Small intestine (tissue), 7 donors: ENCODE results near the gene IGDCC3. TPM values are rescaled to one million over a fixed set of nuclear protein-coding genes. Genes with fewer than 3 reads are reported as not detected.

Experiments used
- DNase-seq, 2 donors: peaks; one replicate each; pipeline versions ENCODE4 v3.0.0 to v3.0.0-alpha.2; 2013
- FAIRE-seq: peaks from 2 replicates; lab custom pipeline; 2012; peaks lifted over from hg19 to GRCh38; lab: Jason Lieb, UNC
- H3K27ac ChIP-seq, 3 donors: one replicate each; pipeline ENCODE4 v1.5.1; 2013; ENCODE audit warnings: low read length in 2 of 3, mild to moderate bottlenecking in 2 of 3, control low read depth in 1 of 3, inconsistent platforms in 1 of 3, low read depth in 1 of 3, moderate library complexity in 1 of 3
- H3K27me3 ChIP-seq, 3 donors: one replicate each; pipeline ENCODE4 v1.6.1; 2013; ENCODE audit warnings: low read length in 3 of 3, inconsistent platforms in 1 of 3; ENCODE audit not compliant: control insufficient read depth in 3 of 3, insufficient read depth in 3 of 3
- H3K36me3 ChIP-seq, 3 donors: one replicate each; pipeline ENCODE4 v1.6.1; 2013; ENCODE audit warnings: low read length in 3 of 3, inconsistent platforms in 1 of 3, low read depth in 1 of 3, mild to moderate bottlenecking in 1 of 3, moderate library complexity in 1 of 3; ENCODE audit not compliant: control insufficient read depth in 3 of 3, insufficient read depth in 2 of 3
- H3K4me1 ChIP-seq, 3 donors: one replicate each; pipeline ENCODE4 v1.6.1; 2013; ENCODE audit warnings: low read length in 2 of 3, inconsistent platforms in 1 of 3, low read depth in 1 of 3, mild to moderate bottlenecking in 1 of 3, moderate library complexity in 1 of 3; ENCODE audit not compliant: control insufficient read depth in 3 of 3, insufficient read depth in 2 of 3
- H3K4me3 ChIP-seq, 3 donors: one replicate each; pipeline ENCODE4 v1.5.1; 2013; ENCODE audit warnings: low read length in 3 of 3, control low read depth in 1 of 3, inconsistent platforms in 1 of 3, low read depth in 1 of 3, mild to moderate bottlenecking in 1 of 3, moderate library complexity in 1 of 3
- H3K9me3 ChIP-seq, 2 donors: one replicate each; pipeline ENCODE4 v1.6.1; 2013; ENCODE audit warnings: low read depth in 1 of 2, low read length in 1 of 2; ENCODE audit not compliant: control insufficient read depth in 2 of 2, insufficient read depth in 1 of 2
- WGBS, 3 donors: extraction: QIAGEN DNeasy Blood & Tissue Kit; methylation state at CpG; one replicate each; pipeline ENCODE4 v1.1.7; 2013; 5-methylcytosine and 5-hydroxymethylcytosine counted together
- polyA plus RNA-seq, 4 donors: library from polyadenylated mRNA; stranded (reverse) in 3 of 4; unstranded in 1 of 4; fragments of 200-250 nt in 3 of 4; fragments of 120-200 nt in 1 of 4; gene quantifications; one replicate each; pipeline versions ENCODE4 v1.2.1 to v1.2.3, GENCODE V29; 2013
- donor health status: healthy with polysubstance abuse.
- donor health status: control.
- donor health status: control.
- donor health status: Bipolar disorder and iron deficiency.
- donor health status: healthy.

Gene IGDCC3
- polyA plus RNA-seq, 4 donors = 0.18 to 1.0 TPM; not detected in 2

DNA sequence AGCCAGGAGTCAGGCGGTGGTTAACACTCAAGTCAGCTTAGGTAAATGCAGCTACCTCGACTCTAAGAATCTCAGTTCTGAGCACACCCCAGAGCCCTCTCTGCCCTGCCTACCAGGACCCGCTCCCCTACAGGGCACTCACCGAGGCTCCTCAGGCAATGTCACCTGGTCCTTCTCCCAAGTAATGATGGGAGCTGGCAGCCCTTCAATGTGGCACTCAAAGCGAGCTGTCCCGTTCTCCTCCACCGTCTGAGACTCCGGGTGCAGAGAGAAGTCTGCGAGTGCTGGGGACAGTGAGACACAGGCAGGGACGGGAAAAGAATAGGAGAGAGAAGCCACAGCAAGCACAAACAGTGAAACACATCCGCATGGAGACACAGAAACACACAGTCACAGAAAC is 32.2 kb upstream of the IGDCC3 start:
- no peak overlapping the region for H3K4me3 ChIP-seq
- H3K27me3 ChIP-seq = peaks cover 0 to 8% (median 0%) of the 10 kb centered on the region in 3 donors
- DNase-seq = no peak
- H3K36me3 ChIP-seq = peaks cover 0 to 3% (median 0%) of the 10 kb centered on the region in 3 donors
- H3K9me3 ChIP-seq = no peaks in the 10 kb centered on the region
- peaks cover 0 to 6% (median 0%) of the 10 kb centered on the region in 3 donors for H3K4me1 ChIP-seq
- 83 to 90% (median 86%) methylated on average over 11 of the region's 11 CpGs for WGBS, 3 donors
- no peak for FAIRE-seq
- H3K27ac ChIP-seq = no peak overlapping the region

GRCh38 chr15:65409036-65409631 is 31.3 kb upstream of the IGDCC3 start:
- Histone ChIP-seq H3K4me3 (no peak overlapping the region), H3K27me3 (peaks cover 0 to 8% (median 2%) of the 10 kb centered on the region in 3 donors), H3K4me1 (no peaks in the 10 kb centered on the region), H3K27ac (peak overlapping the region in 1 of 3 donors; percentile 53), H3K9me3 (no peaks in the 10 kb centered on the region), H3K36me3 (peaks cover 0 to 3% (median 0%) of the 10 kb centered on the region in 3 donors)
- FAIRE-seq (no peak), DNase-seq (no peak)
- WGBS, 3 donors = 62 to 70% (median 69%) methylated on average over 7 of the region's 7 CpGs

GRCh38 chr15:65408324-65409035 is 30.7 kb upstream of the IGDCC3 start:
- Histone ChIP-seq H3K27me3 (peaks cover 0 to 8% (median 4%) of the 10 kb centered on the region in 3 donors), H3K27ac (peak overlapping the region in 1 of 3 donors; percentile 53), H3K9me3 (no peaks in the 10 kb centered on the region), H3K36me3 (peaks cover 0 to 3% (median 0%) of the 10 kb centered on the region in 3 donors), H3K4me3 (no peak overlapping the region), H3K4me1 (no peaks in the 10 kb centered on the region)
- WGBS, 3 donors = 68 to 73% (median 70%) methylated on average over 6 to 7 of the region's 7 CpGs
- DNase-seq = no peak
- FAIRE-seq = no peak

DNA sequence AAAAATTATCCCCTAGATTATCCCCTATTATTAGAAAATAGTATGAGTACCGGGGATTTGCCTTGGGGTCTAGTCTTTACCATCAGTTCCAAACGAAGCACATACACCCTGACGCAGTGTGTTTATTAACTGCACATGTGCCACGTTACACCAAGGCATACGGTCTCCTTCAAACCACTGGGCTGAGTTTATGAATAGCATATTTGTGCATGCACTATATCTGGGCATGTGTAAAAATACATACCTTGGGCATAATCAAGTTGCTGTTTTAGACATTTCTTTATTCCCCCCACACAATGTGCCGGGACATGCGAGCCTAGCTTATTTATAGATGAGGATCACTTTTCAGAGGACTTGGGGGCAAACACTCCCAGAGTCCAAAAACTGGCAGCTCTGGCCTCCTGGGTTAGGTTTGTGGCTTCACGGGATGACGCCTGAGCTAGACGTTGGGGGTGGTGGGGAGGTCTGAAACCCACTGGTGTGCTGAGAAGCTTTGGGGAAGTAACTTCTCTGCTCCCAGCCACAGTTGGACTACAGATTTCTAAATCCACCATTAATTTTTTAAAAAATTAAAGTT is 28.7 kb upstream of the IGDCC3 start:
- no peak for FAIRE-seq
- H3K9me3 ChIP-seq = no peaks in the 10 kb centered on the region
- peaks cover 0 to 3% (median 0%) of the 10 kb centered on the region in 3 donors for H3K36me3 ChIP-seq
- H3K4me1 ChIP-seq = no peaks in the 10 kb centered on the region
- H3K27ac ChIP-seq = no peak overlapping the region
- no peak overlapping the region for H3K4me3 ChIP-seq
- WGBS, 3 donors = 74 to 85% (median 74%) methylated on average over 10 of the region's 10 CpGs
- peaks cover 0 to 8% (median 4%) of the 10 kb centered on the region in 3 donors for H3K27me3 ChIP-seq
- DNase-seq = no peak

DNA sequence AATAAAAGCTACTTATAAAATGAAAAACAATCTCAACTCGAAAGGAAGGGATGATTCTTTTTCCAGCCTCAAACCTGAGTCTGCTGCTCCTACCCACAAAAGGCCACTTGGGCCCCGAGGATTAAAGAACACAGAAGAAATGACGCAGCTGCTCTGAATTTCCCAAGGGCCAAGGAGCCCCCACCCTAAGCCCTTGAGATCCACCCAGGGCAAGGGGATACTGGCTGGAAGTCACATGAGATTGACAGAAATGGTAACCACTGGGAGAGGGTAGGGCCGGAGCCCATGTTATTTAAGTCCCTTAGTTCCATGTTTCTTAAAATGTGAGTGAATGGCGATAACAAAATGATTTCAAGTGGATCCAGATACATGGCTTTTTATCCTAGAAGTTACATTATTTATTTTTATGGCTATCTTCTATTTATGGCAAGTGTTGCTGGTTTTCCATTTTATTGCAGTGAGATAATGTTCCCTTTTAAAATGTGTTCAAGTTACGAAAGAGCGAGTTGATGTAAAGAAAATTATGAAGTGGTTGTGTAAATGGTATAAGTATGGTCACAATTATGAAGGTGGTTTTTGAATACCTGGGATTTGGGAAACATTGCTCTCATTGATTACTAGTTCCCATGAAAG is 28.1 kb upstream of the IGDCC3 start:
- no peaks in the 10 kb centered on the region for H3K4me1 ChIP-seq
- H3K4me3 ChIP-seq = no peak overlapping the region
- H3K9me3 ChIP-seq = no peaks in the 10 kb centered on the region
- no peak overlapping the region for H3K27ac ChIP-seq
- FAIRE-seq = no peak
- 78 to 85% (median 84%) methylated on average over 7 of the region's 7 CpGs for WGBS, 3 donors
- H3K27me3 ChIP-seq = peaks cover 0 to 8% (median 4%) of the 10 kb centered on the region in 3 donors
- peaks cover 0 to 1% (median 0%) of the 10 kb centered on the region in 3 donors for H3K36me3 ChIP-seq
- no peak for DNase-seq

- Histone ChIP-seq H3K4me1 (no peaks in the 10 kb centered on the region), H3K36me3 (no peaks in the 10 kb centered on the region), H3K9me3 (no peaks in the 10 kb centered on the region), H3K27me3 (peaks cover 0 to 4% (median 2%) of the 10 kb centered on the region in 3 donors), H3K4me3 (no peak overlapping the region), H3K27ac (no peak overlapping the region)
- FAIRE-seq (no peak), DNase-seq (no peak)
- 79 to 81% (median 80%) methylated on average over 6 of the region's 6 CpGs for WGBS, 3 donors
Observed at GRCh38 chr15:65404186-65404872, 26.5 kb upstream of the IGDCC3 start.

GRCh38 chr15:65402961-65403360 is 25.2 kb upstream of the IGDCC3 start:
- no peak for FAIRE-seq
- 76 to 81% (median 78%) methylated on average over 4 of the region's 4 CpGs for WGBS, 3 donors
- Histone ChIP-seq H3K9me3 (no peaks in the 10 kb centered on the region), H3K4me3 (no peak overlapping the region), H3K27me3 (peaks cover 0 to 4% (median 3%) of the 10 kb centered on the region in 3 donors), H3K36me3 (no peaks in the 10 kb centered on the region), H3K27ac (no peak overlapping the region), H3K4me1 (no peaks in the 10 kb centered on the region)
- DNase-seq = no peak
